ENCODE results near the gene TMED7.

TMED7 gene

GRCh38 chr5:115634343-115635132, 8.7 kb upstream of the TMED7 start:
- Histone ChIP-seq H3K4me3 (ENCODE audit: low read depth, low read length, poor library complexity, severe bottlenecking) (no peak overlapping the region), H3K9ac (ENCODE audit: low read length) (no peak overlapping the region), H3K79me2 (ENCODE audit: insufficient read depth, low read length) (no peaks in the 10 kb centered on the region), H2AFZ (ENCODE audit: low read length) (no peak overlapping the region), H3K27ac (ENCODE audit: low read depth, low read length, poor library complexity, severe bottlenecking) (no peak overlapping the region), H3K4me1 (ENCODE audit: insufficient read depth, low read length, severe bottlenecking) (peaks cover 6% of the 10 kb centered on the region), H4K20me1 (ENCODE audit: insufficient read depth, low read length) (no peaks in the 10 kb centered on the region), H3K27me3 (ENCODE audit: insufficient read depth, low read length) (peaks cover 4% of the 10 kb centered on the region; the same call in 1 of the 2 replicates), H3K4me2 (ENCODE audit: low read length) (peak overlapping the region; percentile 43), H3K9me3 (ENCODE audit: low read length) (no peaks in the 10 kb centered on the region), H3F3A (ENCODE audit: insufficient read depth, low read length) (no peaks in the 10 kb centered on the region), H3K9me2 (ENCODE audit: low read depth, low read length) (no peaks in the 10 kb centered on the region), H3K36me3 (ENCODE audit: insufficient read depth, low read length) (no peaks in the 10 kb centered on the region)
- TF ChIP-seq CTCF (IDR thresholded peaks at IDR 0.05; ENCODE audit: low read length) (peak; percentile 78), EZH2 (IDR thresholded peaks at IDR 0.05; ENCODE audit: borderline replicate concordance, low read length) (no peak)

DNA sequence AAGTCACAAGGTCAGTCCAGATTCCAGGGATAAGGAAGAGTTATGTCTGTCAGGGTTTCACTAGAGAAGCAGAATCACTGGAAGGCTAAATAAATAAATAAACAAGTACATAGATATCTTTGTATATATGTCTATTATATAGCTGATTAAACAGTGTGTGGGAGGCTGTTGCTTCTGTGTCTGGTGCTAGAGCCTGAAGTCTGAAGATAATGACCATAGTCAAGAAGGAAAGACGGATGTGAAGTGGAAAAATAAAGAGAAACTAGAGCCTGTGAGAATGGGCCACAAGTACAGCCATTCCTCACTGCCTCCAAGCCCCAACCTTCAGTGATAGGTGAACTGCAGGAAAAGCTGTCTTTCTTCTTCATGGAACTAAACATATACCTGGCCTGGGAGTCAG, 4.1 kb upstream of the TMED7 start:
- H3F3A ChIP-seq (ENCODE audit: insufficient read depth, low read length), result no peaks in the 10 kb centered on the region
- H3K4me2 ChIP-seq (ENCODE audit: low read length), result no peak overlapping the region
- H3K79me2 ChIP-seq (ENCODE audit: insufficient read depth, low read length), result peaks cover 10% of the 10 kb centered on the region
- H3K4me1 ChIP-seq (ENCODE audit: insufficient read depth, low read length, severe bottlenecking), result peaks cover 21% of the 10 kb centered on the region
- H3K27ac ChIP-seq (ENCODE audit: low read depth, low read length, poor library complexity, severe bottlenecking), result no peak overlapping the region
- no peaks in the 10 kb centered on the region for H3K36me3 ChIP-seq (ENCODE audit: insufficient read depth, low read length)
- H3K4me3 ChIP-seq (ENCODE audit: low read depth, low read length, poor library complexity, severe bottlenecking), result no peak overlapping the region
- H3K9me3 ChIP-seq (ENCODE audit: low read length), result no peaks in the 10 kb centered on the region
- H2AFZ ChIP-seq (ENCODE audit: low read length), result no peak overlapping the region
- no peaks in the 10 kb centered on the region for H4K20me1 ChIP-seq (ENCODE audit: insufficient read depth, low read length)
- H3K27me3 ChIP-seq (ENCODE audit: insufficient read depth, low read length), result no peaks in the 10 kb centered on the region
- H3K9me2 ChIP-seq (ENCODE audit: low read depth, low read length), result no peaks in the 10 kb centered on the region
- no peak for TF ChIP-seq EZH2 (IDR thresholded peaks at IDR 0.05; ENCODE audit: borderline replicate concordance, low read length)
- no peak for TF ChIP-seq CTCF (IDR thresholded peaks at IDR 0.05; ENCODE audit: low read length)
- H3K9ac ChIP-seq (ENCODE audit: low read length), result no peak overlapping the region

- H3K9ac ChIP-seq (ENCODE audit: low read length), result peak overlapping the region; percentile 25; the same call in 1 of the 2 replicates
- no peaks in the 10 kb centered on the region for H4K20me1 ChIP-seq (ENCODE audit: insufficient read depth, low read length)
- peak overlapping the region; percentile 99 for H3K4me2 ChIP-seq (ENCODE audit: low read length)
- no peaks in the 10 kb centered on the region for H3K27me3 ChIP-seq (ENCODE audit: insufficient read depth, low read length)
- peaks cover 35% of the 10 kb centered on the region for H3K79me2 ChIP-seq (ENCODE audit: insufficient read depth, low read length)
- H3K9me2 ChIP-seq (ENCODE audit: low read depth, low read length), result no peaks in the 10 kb centered on the region
- no peaks in the 10 kb centered on the region for H3F3A ChIP-seq (ENCODE audit: insufficient read depth, low read length)
- H3K9me3 ChIP-seq (ENCODE audit: low read length), result no peaks in the 10 kb centered on the region
- H2AFZ ChIP-seq (ENCODE audit: low read length), result peak overlapping the region; percentile 73; the same call in 1 of the 2 replicates
- no peak overlapping the region for H3K27ac ChIP-seq (ENCODE audit: low read depth, low read length, poor library complexity, severe bottlenecking)
- H3K36me3 ChIP-seq (ENCODE audit: insufficient read depth, low read length), result peaks cover 5% of the 10 kb centered on the region; the same call in 1 of the 2 replicates
- H3K4me1 ChIP-seq (ENCODE audit: insufficient read depth, low read length, severe bottlenecking), result peaks cover 40% of the 10 kb centered on the region
- TF ChIP-seq EZH2 (IDR thresholded peaks at IDR 0.05; ENCODE audit: borderline replicate concordance, low read length), result no peak
- no peak for TF ChIP-seq CTCF (IDR thresholded peaks at IDR 0.05; ENCODE audit: low read length)
- no peak overlapping the region for H3K4me3 ChIP-seq (ENCODE audit: low read depth, low read length, poor library complexity, severe bottlenecking)
Observed at GRCh38 chr5:115627295-115627865, 1.5 kb upstream of the TMED7 start.
